DND-41 (cell line): Measurements from ENCODE around the gene LTBP2.

Experiments
- ATAC-seq: fragments of 200-7000 bp; cut with Tn5 transposase; 3 replicates; pipeline ENCODE4 v1.9.1; 2021; ENCODE audit warnings: low read depth; ENCODE audit not compliant: insufficient read depth
- DNase-seq: peaks from one replicate; pipeline ENCODE4 v3.0.0-alpha.2; 2020
- H2AFZ ChIP-seq: 2 replicates; pipeline ENCODE4 v1.6.0; 2012; ENCODE audit warnings: low read depth, low read length
- H3K27ac ChIP-seq: 2 replicates; pipeline ENCODE4 v1.5.1; 2012; ENCODE audit warnings: low read length, inconsistent platforms
- H3K27me3 ChIP-seq: fragments of 200-600 bp; sonication (generic); 2 replicates; pipeline ENCODE4 v1.6.0; 2012; ENCODE audit warnings: low read length, mild to moderate bottlenecking, inconsistent platforms; ENCODE audit not compliant: insufficient read depth, poor library complexity
- H3K36me3 ChIP-seq: 2 replicates; pipeline ENCODE4 v1.5.1; 2012; ENCODE audit warnings: low read length, inconsistent platforms; ENCODE audit not compliant: insufficient read depth
- H3K4me1 ChIP-seq: 2 replicates; pipeline ENCODE4 v1.5.1; 2012; ENCODE audit warnings: mild to moderate bottlenecking, low read length; ENCODE audit not compliant: insufficient read depth
- H3K4me2 ChIP-seq: 2 replicates; pipeline ENCODE4 v1.6.0; 2012; ENCODE audit warnings: mild to moderate bottlenecking, moderate library complexity, low read length, inconsistent platforms; ENCODE audit not compliant: insufficient read depth
- H3K4me3 ChIP-seq, 2 experiments: fragments of 200-600 bp in 1 of 2; shearing (Covaris generic) in 1 of 2; 2 replicates each; pipeline ENCODE4 v1.5.1; 2012 to 2016; ENCODE audit warnings: inconsistent platforms in 2 of 2, low read length in 2 of 2, mild to moderate bottlenecking in 2 of 2, low read depth in 1 of 2, moderate library complexity in 1 of 2
- H3K79me2 ChIP-seq: 2 replicates; pipeline ENCODE4 v1.6.0; 2012; ENCODE audit warnings: low read length, inconsistent platforms; ENCODE audit not compliant: insufficient read depth
- H3K9ac ChIP-seq: 2 replicates; pipeline ENCODE4 v1.6.0; 2012; ENCODE audit warnings: low read depth, mild to moderate bottlenecking, inconsistent platforms, low read length, moderate library complexity
- H3K9me3 ChIP-seq: 2 replicates; pipeline ENCODE4 v1.5.1; 2012; ENCODE audit warnings: low read length, moderate library complexity, mild to moderate bottlenecking, inconsistent platforms; ENCODE audit not compliant: insufficient read depth, severe bottlenecking
- H4K20me1 ChIP-seq: 2 replicates; pipeline ENCODE4 v1.6.0; 2012; ENCODE audit warnings: low read length; ENCODE audit not compliant: insufficient read depth
- CTCF ChIP-seq: IDR thresholded peaks from 2 replicates; pipeline ENCODE4 v1.5.1; 2012; ENCODE audit warnings: borderline replicate concordance, low read length, moderate library complexity, mild to moderate bottlenecking; ENCODE audit not compliant: poor library complexity, severe bottlenecking; ENCODE audit errors: extremely low read depth
- EZH2 ChIP-seq: IDR thresholded peaks from 3 replicates; pipeline ENCODE4 v1.6.1; 2012; ENCODE audit warnings: borderline replicate concordance, low read depth, mild to moderate bottlenecking, moderate library complexity, low read length, inconsistent platforms; ENCODE audit not compliant: severe bottlenecking

LTBP2 gene

GRCh38 chr14:74634964-74635363 is 22.9 kb upstream of the LTBP2 start:
- no peaks in the 10 kb centered on the region for H3K79me2 ChIP-seq
- H4K20me1 ChIP-seq, result 0 out of 2 replicates have a peak, but pooled peaks cover 2% of the 10 kb centered on the region
- DNase-seq, result no peak

GRCh38 chr14:74634481-74634880 is 22.4 kb upstream of the LTBP2 start:
- no peak for ATAC-seq
- Histone ChIP-seq H4K20me1 (0 out of 2 replicates have a peak, but pooled peaks cover 2% of the 10 kb centered on the region), H3K27ac (no peak overlapping the region), H3K36me3 (no peaks in the 10 kb centered on the region), H3K79me2 (no peaks in the 10 kb centered on the region), H3K9me3 (no peaks in the 10 kb centered on the region), H2AFZ (no peak overlapping the region), H3K9ac (no peak overlapping the region), H3K4me1 (no peaks in the 10 kb centered on the region), H3K4me3 (no peak overlapping the region), H3K4me2 (no peak overlapping the region), H3K27me3 (no peaks in the 10 kb centered on the region)
- TF ChIP-seq CTCF (no peak), EZH2 (no peak)
- DNase-seq, result no peak

More at GRCh38 chr14:74634964-74635363, 22.9 kb upstream of the LTBP2 start:
- H3K36me3 ChIP-seq, result no peaks in the 10 kb centered on the region
- TF ChIP-seq CTCF (no peak), EZH2 (no peak)
- H3K4me1 ChIP-seq, result no peaks in the 10 kb centered on the region
- no peak overlapping the region for H3K27ac ChIP-seq
- H3K4me3 ChIP-seq, result no peak overlapping the region
- H3K9me3 ChIP-seq, result no peaks in the 10 kb centered on the region
- no peak overlapping the region for H3K4me2 ChIP-seq
- no peak for ATAC-seq
- no peaks in the 10 kb centered on the region for H3K27me3 ChIP-seq
- H2AFZ ChIP-seq, result no peak overlapping the region
- no peak overlapping the region for H3K9ac ChIP-seq

- no peaks in the 10 kb centered on the region for H3K36me3 ChIP-seq
- H3K4me2 ChIP-seq, result no peak overlapping the region
- DNase-seq, result no peak
- H3K9ac ChIP-seq, result no peak overlapping the region
- ATAC-seq, result no peak
- no peaks in the 10 kb centered on the region for H3K27me3 ChIP-seq
- TF ChIP-seq CTCF (no peak), EZH2 (no peak)
- H3K9me3 ChIP-seq, result no peaks in the 10 kb centered on the region
- no peak overlapping the region for H3K27ac ChIP-seq
- no peak overlapping the region for H2AFZ ChIP-seq
- H3K4me1 ChIP-seq, result no peaks in the 10 kb centered on the region
- no peaks in the 10 kb centered on the region for H3K79me2 ChIP-seq
- H3K4me3 ChIP-seq, result no peak overlapping the region
- H4K20me1 ChIP-seq, result 0 out of 2 replicates have a peak, but pooled peaks cover 2% of the 10 kb centered on the region
Measured at GRCh38 chr14:74630881-74631690, 19.0 kb upstream of the LTBP2 start.
